Cardiac fibroblast (primary cell): ENCODE data around the gene OSGIN1.

ENCODE experiments used
- DNase-seq, 2 donors: peaks; one replicate each; pipeline versions ENCODE4 v3.0.0 to v3.0.0-alpha.2; 2010; ENCODE audit warnings: low read depth in 2 of 2
- H3K4me3 ChIP-seq, 2 donors: replicated peaks in 1 of 2; 1 replicate in 1 of 2; 2 replicates in 1 of 2; pipeline ENCODE4 v1.5.1; 2011; ENCODE audit warnings: low read depth in 2 of 2, low read length in 2 of 2, mild to moderate bottlenecking in 2 of 2, moderate library complexity in 1 of 2
- TF ChIP-seq, protein P1 (sequence below): IDR thresholded peaks from one replicate; pipeline ENCODE4 v1.5.1; 2011; ENCODE audit warnings: low read depth, mild to moderate bottlenecking, low read length, inconsistent platforms

The OSGIN1 gene

DNA sequence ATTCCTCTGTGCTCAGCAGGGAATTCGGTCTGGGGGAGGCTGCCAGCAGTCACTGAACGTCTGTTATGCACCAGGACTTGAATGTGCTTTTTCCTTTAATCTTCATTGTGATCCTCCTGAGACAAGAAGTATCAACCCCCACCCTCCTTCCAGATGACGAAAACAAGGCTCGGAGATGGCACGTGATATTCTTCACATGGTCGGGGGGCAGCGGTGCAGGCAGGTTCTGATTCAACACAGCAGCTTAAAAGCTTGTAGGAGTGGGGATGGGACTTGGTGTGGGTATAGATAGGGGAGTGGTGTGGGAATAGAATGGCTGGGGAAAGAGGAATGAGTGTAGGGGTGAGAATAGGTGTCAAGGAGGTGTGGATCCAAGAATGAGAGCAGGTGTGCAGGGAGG, 21.4 kb downstream of the OSGIN1 start:
- TF ChIP-seq, protein P1, sequence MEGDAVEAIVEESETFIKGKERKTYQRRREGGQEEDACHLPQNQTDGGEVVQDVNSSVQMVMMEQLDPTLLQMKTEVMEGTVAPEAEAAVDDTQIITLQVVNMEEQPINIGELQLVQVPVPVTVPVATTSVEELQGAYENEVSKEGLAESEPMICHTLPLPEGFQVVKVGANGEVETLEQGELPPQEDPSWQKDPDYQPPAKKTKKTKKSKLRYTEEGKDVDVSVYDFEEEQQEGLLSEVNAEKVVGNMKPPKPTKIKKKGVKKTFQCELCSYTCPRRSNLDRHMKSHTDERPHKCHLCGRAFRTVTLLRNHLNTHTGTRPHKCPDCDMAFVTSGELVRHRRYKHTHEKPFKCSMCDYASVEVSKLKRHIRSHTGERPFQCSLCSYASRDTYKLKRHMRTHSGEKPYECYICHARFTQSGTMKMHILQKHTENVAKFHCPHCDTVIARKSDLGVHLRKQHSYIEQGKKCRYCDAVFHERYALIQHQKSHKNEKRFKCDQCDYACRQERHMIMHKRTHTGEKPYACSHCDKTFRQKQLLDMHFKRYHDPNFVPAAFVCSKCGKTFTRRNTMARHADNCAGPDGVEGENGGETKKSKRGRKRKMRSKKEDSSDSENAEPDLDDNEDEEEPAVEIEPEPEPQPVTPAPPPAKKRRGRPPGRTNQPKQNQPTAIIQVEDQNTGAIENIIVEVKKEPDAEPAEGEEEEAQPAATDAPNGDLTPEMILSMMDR, result no peak
- no peak overlapping the region for H3K4me3 ChIP-seq
- DNase-seq, result no peak

DNA sequence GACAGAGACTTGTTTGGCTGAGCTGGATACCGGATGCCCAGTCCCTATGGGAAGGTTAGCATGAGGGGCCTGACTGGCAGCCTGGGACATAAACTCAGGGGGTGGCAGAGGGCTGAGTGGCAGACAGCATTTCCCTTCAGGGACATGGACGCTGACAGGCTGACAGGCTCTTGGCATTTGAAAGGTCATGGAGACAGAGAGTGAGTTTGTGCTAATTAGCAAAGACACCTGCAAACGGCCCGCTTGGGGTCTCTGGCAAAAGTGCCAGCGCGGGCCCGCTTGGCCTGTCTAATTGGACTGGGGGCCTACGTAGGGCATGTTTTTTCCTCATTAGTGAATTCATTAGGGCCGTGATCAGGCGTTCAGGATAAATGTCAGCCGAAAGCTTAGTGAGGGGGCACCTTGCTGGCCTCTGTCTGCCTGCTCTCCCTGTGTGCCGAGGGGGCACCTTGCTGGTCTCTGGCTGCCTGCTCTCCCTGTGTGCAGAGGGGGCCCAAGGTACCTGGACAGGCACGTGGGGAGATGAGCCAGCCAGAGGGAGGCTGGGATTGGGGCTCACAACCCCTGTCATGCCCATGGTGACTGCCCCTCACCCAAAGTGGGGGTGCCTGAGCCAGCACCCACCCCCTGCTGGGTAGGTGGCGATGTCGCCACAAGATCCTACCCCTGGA, 22.7 kb downstream of the OSGIN1 start:
- DNase-seq, result no peak
- H3K4me3 ChIP-seq, result no peak overlapping the region
- TF ChIP-seq, protein P1, result no peak

DNA sequence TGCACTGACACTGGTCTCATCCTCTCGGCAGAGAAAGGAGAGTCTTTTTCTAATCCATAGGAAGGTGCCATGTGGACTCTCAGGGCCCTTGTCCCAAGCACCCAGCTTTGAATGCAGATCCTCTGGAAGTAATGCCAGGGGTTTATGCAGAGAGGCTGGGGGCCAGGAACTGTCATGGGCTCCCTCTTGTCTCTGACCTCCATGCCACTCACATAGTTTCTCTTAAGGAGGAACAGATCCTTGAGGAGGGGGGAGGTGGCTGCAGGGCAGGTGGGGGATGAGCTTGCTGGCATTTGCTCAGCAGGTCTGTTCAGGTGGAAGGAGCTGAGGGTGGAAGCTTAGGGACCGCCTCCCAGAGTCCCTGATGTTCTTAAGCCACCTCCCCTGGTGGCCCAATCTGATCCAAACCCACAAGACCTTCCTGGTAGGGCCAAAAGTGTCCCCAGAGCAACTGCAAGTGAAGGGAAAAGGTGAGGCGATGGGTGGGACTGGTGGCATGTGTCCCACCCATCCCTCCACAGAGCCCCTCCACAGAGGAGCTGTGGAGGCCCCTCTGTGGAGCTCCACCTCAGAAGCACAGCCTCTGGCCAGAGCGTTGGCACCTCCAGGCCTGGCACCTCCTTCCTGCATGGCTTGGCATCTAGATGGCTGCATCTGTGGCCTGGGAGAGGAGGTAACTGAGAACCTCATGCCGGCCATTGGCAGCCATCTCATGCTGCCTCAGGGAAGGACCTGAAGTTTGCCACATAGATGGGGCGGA, 24.2 kb downstream of the OSGIN1 start:
- DNase-seq, result no peak
- H3K4me3 ChIP-seq, result no peak overlapping the region
- TF ChIP-seq, protein P1, result no peak

DNA sequence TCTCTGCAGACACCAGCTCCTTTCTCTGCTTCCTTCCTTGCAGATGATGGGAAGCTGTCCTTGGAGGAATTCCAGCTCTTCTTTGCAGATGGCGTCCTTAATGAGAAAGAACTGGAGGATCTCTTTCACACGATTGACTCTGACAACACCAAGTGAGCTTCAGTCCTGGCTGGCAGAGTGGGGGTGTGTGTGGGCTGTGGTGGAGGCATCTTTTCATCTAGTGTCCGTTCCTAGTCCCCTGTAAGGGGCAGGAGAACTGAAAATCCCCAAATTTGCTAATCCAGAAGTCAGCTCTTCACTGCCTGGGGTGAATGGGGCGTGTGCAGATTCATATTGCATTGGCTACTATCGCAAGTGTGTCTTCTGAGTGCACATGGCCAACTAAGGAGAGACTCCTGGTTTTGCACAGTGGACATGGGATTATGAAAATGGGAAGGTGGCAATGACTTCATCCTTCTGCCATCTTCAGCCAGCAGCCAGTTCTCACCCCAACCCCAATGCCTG, 25.4 kb downstream of the OSGIN1 start:
- TF ChIP-seq, protein P1, result no peak
- DNase-seq, result no peak

DNA sequence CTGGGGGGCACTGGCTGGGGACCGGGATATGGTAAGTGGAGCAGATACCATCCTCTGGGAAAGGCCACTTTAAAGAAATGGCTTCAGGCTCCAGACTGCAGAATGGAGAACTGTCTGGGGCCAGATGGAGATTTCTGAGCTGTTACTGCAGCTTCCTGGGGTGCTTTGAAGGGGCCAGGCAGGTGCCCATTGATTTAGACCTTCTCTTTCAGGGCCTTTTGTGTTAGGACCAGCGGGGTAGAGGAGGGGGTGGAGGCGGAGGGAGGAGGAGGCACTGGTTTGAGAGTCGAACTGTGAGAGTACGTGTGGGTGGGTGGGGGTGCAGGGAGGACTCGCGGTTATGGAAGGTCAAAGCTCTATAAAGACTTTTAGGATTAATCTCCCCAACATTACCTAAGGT, 26.4 kb downstream of the OSGIN1 start:
- DNase-seq, result no peak
- no peak overlapping the region for H3K4me3 ChIP-seq
- TF ChIP-seq, protein P1, result no peak

More for the DNA sequence above, 25.4 kb downstream of the OSGIN1 start:
- no peak overlapping the region for H3K4me3 ChIP-seq

DNA sequence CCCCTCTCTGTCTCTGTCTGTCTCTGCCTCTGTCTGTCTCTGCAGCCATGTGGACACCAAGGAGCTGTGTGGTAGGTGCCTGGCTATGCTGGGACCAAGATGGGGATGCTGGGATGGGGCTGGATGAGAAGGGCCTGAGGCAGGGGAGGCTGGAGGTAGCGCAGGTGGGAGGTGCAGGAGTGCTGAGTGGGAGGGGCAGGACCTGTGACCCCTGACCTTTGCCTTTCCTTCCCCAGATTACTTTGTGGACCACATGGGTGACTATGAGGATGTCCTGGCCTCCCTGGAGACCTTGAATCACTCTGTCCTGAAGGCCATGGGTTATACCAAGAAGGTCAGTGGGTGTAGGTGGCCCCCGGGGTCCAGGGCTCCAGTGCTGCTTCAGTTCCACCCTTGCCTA, 27.8 kb downstream of the OSGIN1 start:
- TF ChIP-seq, protein P1, result no peak
- H3K4me3 ChIP-seq, result no peak overlapping the region
- DNase-seq, result no peak
